Activated CD4-positive, alpha-beta memory T cell treated with anti-CD3 and anti-CD28 coated beads for 36 hours (primary cell): ENCODE measurements around the gene LAMB3. TPM values are rescaled to one million over a fixed set of nuclear protein-coding genes. Genes with fewer than 3 reads are reported as not detected.

Experiments
- CTCF ChIA-PET: fragments of 350-600 bp; sonication (Branson Sonifier 250); formaldehyde crosslinking; loops from one replicate; lab custom pipeline; 2021; ENCODE audit warnings: antibody characterized with exemption, inconsistent platforms; lab: Charles Lee
- POLR2A ChIA-PET: fragments of 350-600 bp; sonication (Branson Sonifier 250); formaldehyde crosslinking; loops from one replicate; lab custom pipeline; 2021; ENCODE audit warnings: antibody characterized with exemption; lab: Charles Lee
- DNase-seq: peaks from one replicate; pipeline ENCODE4 v3.0.0-alpha.2; 2020
- H3K27ac Mint-ChIP-seq: one replicate; pipeline ENCODE4 v1.8.0; 2021; ENCODE audit warnings: mixed read lengths
- H3K27me3 Mint-ChIP-seq: one replicate; pipeline ENCODE4 v1.8.0; 2021; ENCODE audit warnings: mixed read lengths
- H3K36me3 Mint-ChIP-seq: one replicate; pipeline ENCODE4 v1.8.0; 2021; ENCODE audit warnings: mixed read lengths
- H3K4me1 Mint-ChIP-seq: one replicate; pipeline ENCODE4 v1.8.0; 2021; ENCODE audit warnings: low read depth, mixed read lengths
- H3K4me3 Mint-ChIP-seq: one replicate; pipeline ENCODE4 v1.8.0; 2021; ENCODE audit warnings: mild to moderate bottlenecking, mixed read lengths
- H3K9me3 Mint-ChIP-seq: one replicate; pipeline ENCODE4 v1.8.0; 2021; ENCODE audit warnings: mixed read lengths
- intact Hi-C: fragments of 100-400 bp; cut with micrococcal nuclease; formaldehyde crosslinking; loops from one replicate; pipeline ENCODE4 v1.15.1; 2023
- total RNA-seq, 2 experiments: library from RNA; stranded (reverse); gene quantifications; one replicate each; pipeline ENCODE4 v1.2.3, GENCODE V29; 2021

The LAMB3 gene
- total RNA-seq, 2 experiments from 2014 or later, result 14.6 to 14.7 TPM

DNA sequence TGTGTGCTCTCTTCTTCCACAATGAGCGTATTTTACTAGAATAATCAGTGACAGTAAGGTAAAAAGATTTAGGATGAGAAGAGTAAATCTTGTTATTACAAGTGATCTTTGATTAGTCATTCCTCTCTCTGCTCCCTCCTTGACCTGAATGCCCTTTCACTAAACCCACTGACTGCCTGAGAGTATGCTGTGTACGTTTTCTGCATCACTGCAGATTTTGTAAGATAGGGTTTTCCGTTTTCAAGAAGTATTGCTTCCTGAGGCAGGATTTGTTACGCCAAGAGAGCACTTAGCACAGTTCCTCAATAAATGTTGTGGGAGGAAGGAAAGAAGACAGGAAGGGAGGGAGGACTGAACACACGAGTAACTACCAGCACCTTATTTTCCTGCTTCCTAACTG is 7.7 kb upstream of the LAMB3 start:
- H3K36me3 Mint-ChIP-seq, result peaks cover 2% of the 10 kb centered on the region
- no peaks in the 10 kb centered on the region for H3K27me3 Mint-ChIP-seq
- POLR2A ChIA-PET, result no interaction called here
- DNase-seq, result no peak
- no peak overlapping the region for H3K27ac Mint-ChIP-seq
- no peak overlapping the region for H3K4me3 Mint-ChIP-seq
- intact Hi-C loops, result loop anchor here (1.0 kb wide), 1 partner anchor 9 kb away; no protein-coding TSS in a partner anchor
- no peaks in the 10 kb centered on the region for H3K9me3 Mint-ChIP-seq
- peaks cover 23% of the 10 kb centered on the region for H3K4me1 Mint-ChIP-seq
- CTCF ChIA-PET, result interaction anchor here (1.4 to 1.5 kb wide), 2 partner anchors 12 to 89 kb away, joined by 3 to 4 read pairs; no protein-coding TSS in a partner anchor

DNA sequence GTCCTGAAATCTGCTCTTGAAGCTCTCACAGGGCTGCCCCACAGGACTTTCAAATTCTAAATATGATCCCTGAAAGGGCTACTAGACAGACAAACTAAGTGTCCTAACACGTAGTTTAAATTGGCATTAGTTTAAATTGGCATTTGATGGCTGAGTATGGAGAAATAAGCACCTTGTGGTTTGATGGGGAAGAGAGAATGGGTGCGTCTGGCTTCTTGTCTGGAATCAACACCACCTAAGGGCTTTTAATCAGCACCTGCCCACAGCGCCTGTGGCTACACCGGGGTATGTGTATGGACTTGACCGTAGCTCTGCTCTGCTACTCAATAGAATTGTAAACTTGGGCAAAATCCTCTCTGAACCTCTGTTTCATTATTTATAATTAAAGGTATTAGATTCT is 5.7 kb upstream of the LAMB3 start:
- no peaks in the 10 kb centered on the region for H3K9me3 Mint-ChIP-seq
- ChIA-PET POLR2A (interaction anchor here (1.3 kb wide), 1 partner anchor 15 kb away, joined by 4 read pairs; no protein-coding TSS in a partner anchor), CTCF (interaction anchor here (1.1 kb wide), 1 partner anchor 31 kb away, joined by 3 read pairs; no protein-coding TSS in a partner anchor)
- intact Hi-C loops, result no loop called here
- no peaks in the 10 kb centered on the region for H3K36me3 Mint-ChIP-seq
- no peaks in the 10 kb centered on the region for H3K27me3 Mint-ChIP-seq
- no peak for DNase-seq
- no peak overlapping the region for H3K27ac Mint-ChIP-seq
- no peak overlapping the region for H3K4me3 Mint-ChIP-seq
- peaks cover 37% of the 10 kb centered on the region for H3K4me1 Mint-ChIP-seq

DNA sequence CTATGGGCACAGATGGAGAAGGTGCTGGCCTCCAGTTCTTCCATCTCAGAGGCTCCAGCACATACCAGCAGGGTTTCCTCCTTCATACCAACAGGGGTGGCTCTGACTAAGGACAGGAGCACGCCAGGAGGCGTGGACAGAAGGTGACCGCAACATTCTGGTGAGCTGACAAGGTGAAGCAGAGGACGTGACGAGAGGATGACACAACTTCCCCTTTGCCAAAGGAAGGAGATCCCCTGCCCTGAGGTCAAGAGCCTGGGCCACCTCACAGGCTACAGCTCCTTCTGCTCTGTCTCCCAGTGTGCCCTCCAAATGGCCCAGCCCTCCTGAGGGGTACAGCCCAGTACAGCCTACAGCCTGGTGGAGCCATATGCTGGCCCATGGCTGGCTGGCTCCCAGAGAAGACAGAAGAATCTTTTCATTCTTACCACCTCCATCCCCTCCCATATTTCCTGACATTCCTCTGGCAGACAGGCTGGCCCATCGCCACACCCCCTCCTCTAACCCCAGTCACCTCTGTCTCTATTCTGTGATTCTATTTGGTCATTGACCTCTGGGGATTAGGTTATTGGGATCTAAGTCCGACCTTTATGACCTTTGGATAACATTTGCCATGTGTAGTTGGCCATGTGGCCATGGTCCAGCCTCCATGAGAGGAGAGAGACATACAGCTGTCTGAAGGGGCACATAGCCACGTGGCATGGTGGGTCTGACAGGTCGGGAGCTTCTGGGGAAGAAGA is 5.1 kb upstream of the LAMB3 start:
- Mint-ChIP-seq H3K4me3 (no peak overlapping the region), H3K27me3 (no peaks in the 10 kb centered on the region), H3K27ac (no peak overlapping the region), H3K9me3 (no peaks in the 10 kb centered on the region), H3K36me3 (no peaks in the 10 kb centered on the region), H3K4me1 (peaks cover 42% of the 10 kb centered on the region)
- intact Hi-C loops, result no loop called here
- CTCF ChIA-PET, result interaction anchor here (1.1 kb wide), 1 partner anchor 30 kb away, joined by 3 read pairs; no protein-coding TSS in a partner anchor
- DNase-seq, result peak; percentile 35
- POLR2A ChIA-PET, result no interaction called here

DNA sequence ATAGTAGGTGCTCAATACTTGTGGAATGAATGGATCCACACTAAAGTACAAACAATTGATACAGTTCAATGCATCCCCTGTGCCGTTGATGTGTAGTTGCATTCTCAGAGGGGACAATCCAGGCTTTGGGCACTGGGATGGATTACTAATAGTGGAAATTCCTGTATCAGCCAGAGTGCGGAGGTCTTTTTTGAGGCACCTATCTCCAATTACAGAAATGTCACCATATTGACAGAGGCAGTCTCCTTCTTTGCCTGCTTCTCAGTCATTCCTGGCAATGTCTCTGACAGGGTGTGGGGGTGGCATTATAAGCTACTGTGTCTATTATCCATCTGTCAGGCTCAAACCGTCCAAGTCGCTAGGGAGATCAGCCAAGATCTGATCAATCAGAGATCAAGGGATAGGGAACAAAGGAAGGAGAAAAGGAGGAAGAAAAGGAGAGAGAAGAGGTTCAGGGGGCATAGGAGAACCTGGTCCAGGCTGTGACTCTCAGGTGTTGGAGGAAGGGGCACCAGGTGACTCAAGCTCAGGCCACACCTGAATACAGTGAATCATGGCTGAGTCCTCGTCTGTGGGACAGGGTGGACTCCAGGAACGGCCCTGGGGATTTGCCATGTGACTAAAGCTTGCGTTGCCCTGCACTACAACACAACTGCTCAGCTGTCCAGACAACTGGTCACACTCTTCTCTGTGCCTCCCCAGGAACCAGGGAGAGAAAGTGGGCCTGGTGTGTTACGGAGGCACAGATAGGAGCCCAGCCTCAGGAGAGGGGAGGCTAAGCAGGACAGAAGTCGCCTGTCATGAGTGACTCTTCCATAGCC is 3.4 kb upstream of the LAMB3 start:
- no peaks in the 10 kb centered on the region for H3K36me3 Mint-ChIP-seq
- no peaks in the 10 kb centered on the region for H3K9me3 Mint-ChIP-seq
- intact Hi-C loops, result no loop called here
- H3K27ac Mint-ChIP-seq, result no peak overlapping the region
- ChIA-PET CTCF (interaction anchor here (1.0 to 1.6 kb wide), 2 partner anchors 14 to 28 kb away, joined by 3 to 4 read pairs; no protein-coding TSS in a partner anchor), POLR2A (interaction anchor here (0.9 kb wide), 1 partner anchor 19 kb away, joined by 3 read pairs; the partner anchor contains the start of gene G0S2)
- H3K4me3 Mint-ChIP-seq, result no peak overlapping the region
- H3K27me3 Mint-ChIP-seq, result no peaks in the 10 kb centered on the region
- H3K4me1 Mint-ChIP-seq, result peaks cover 52% of the 10 kb centered on the region
- no peak for DNase-seq

DNA sequence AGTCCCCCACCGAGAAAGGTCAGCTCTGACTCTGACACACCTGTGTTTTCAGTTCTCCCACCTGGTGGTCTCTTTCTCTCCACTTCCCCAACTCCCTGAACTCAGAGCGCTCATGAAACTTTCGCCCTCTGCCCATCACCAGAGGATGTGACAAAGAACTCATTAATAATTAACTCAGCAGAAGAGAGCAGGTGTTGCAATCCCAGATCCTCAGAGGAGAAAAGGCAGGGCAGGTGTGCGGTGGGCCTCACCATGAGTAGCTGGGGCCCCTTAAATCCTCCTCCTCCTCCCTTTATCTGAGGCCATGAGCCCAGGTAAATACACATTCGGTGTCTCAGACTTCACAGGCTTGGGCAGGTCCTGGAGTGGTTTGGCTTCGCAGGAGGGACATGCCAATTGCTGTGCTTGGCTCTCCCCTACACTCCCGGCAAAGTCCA is 1.7 kb upstream of the LAMB3 start:
- ChIA-PET POLR2A (interaction anchor here (1.4 kb wide), 1 partner anchor 12 kb away, joined by 3 read pairs; no protein-coding TSS in a partner anchor), CTCF (interaction anchor here (0.7 to 2.8 kb wide), 6 partner anchors 27 to 809 kb away, joined by 3 to 13 read pairs (median 5); no protein-coding TSS in a partner anchor)
- Mint-ChIP-seq H3K9me3 (no peaks in the 10 kb centered on the region), H3K4me1 (peaks cover 57% of the 10 kb centered on the region), H3K27ac (no peak overlapping the region), H3K36me3 (no peaks in the 10 kb centered on the region), H3K27me3 (no peaks in the 10 kb centered on the region), H3K4me3 (no peak overlapping the region)
- no peak for DNase-seq
- intact Hi-C loops, result no loop called here

DNA sequence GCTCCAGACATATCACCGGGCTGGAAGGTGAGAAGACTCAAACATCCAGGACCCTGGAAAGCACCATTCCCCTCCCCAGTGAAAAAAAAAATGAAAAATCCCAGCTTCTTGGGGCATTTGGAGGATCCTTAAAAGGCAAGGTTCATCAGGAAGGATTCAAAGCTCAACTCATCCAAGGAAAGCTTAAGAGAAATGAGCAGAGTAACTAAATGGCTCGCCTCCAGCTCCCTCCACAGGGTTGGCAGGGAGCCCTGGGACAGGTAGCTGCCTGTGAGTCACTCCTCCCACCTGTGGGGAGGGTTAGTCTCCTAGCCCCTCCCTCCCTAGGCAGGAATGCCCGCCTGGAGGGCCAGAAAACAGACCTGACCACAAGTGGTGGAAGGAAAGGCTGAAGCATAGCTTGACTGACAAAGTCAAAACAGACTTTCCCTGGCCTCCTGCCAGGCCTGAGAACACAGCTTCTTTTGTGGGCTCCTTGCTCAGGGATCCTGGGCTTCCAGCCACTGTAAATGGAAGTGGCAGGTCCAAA is 712 bp upstream of the LAMB3 start:
- peaks cover 60% of the 10 kb centered on the region for H3K4me1 Mint-ChIP-seq
- H3K4me3 Mint-ChIP-seq, result no peak overlapping the region
- H3K36me3 Mint-ChIP-seq, result no peaks in the 10 kb centered on the region
- ChIA-PET POLR2A (interaction anchor here (0.9 to 1.5 kb wide), 5 partner anchors 13 to 116 kb away, joined by 3 to 6 read pairs (median 5); no protein-coding TSS in a partner anchor), CTCF (interaction anchor here (0.7 to 2.8 kb wide), 9 partner anchors 23 to 95 kb away, joined by 3 to 13 read pairs (median 6); partner anchors contain the start of gene G0S2)
- intact Hi-C loops, result no loop called here
- H3K27me3 Mint-ChIP-seq, result no peaks in the 10 kb centered on the region
- H3K27ac Mint-ChIP-seq, result no peak overlapping the region
- peak; percentile 85 for DNase-seq
- no peaks in the 10 kb centered on the region for H3K9me3 Mint-ChIP-seq

DNA sequence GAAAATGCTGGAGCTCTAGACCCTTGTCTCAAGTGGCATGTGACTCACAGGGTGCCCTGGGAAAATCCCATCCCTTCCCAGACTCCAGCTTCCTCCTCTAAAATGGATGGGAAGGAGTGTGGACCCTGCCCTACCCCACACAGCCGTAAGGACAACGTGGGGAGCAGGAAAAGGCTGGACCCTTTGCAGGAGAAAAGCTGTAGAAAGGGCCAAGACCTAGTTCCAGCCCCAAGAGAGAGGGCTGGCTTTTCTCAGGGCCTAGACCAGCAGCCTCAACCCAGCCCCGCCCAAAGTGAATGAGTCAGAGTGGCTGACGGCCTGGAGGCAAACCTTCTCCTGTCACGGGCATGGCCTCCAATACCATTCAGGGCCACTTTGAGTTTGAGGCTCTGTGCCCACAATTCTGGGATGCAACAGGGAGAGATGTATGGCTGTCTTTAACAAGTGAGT is 1.1 kb downstream of the LAMB3 start:
- ChIA-PET POLR2A (interaction anchor here (0.5 kb wide), 2 partner anchors 24 to 70 kb away, joined by 3 to 4 read pairs; partner anchors contain the start of gene G0S2), CTCF (interaction anchor here (0.8 to 2.8 kb wide), 2 partner anchors 32 to 42 kb away, joined by 3 to 8 read pairs; no protein-coding TSS in a partner anchor)
- Mint-ChIP-seq H3K9me3 (no peaks in the 10 kb centered on the region), H3K4me1 (peaks cover 57% of the 10 kb centered on the region), H3K4me3 (no peak overlapping the region), H3K36me3 (no peaks in the 10 kb centered on the region), H3K27ac (peak overlapping the region; percentile 59), H3K27me3 (no peaks in the 10 kb centered on the region)
- intact Hi-C loops, result loop anchor here (1.0 to 2.0 kb wide), 6 partner anchors 9 to 117 kb away; no protein-coding TSS in a partner anchor
- DNase-seq, result peak; percentile 90

DNA sequence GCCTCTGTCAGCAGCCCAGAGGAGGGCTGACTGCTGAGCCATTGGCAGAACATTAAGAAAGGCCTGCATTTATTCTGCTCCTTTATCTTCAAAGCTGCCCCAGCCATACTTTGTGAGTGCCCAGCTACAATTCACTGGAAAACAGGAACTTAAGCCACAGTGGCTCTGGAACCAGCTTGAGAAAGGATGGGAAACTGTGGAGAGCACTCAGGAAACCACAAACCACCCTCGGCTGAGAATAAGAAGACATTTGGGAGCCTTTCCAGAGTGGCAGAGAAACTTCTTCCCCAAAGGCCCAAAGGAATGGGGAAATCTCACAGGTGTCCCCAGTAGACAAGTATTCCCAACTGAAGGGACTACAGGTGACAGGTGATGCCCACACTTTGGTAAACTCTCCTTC is 1.8 kb downstream of the LAMB3 start:
- Mint-ChIP-seq H3K4me1 (peaks cover 60% of the 10 kb centered on the region), H3K27ac (peak overlapping the region; percentile 50), H3K9me3 (no peaks in the 10 kb centered on the region), H3K27me3 (no peaks in the 10 kb centered on the region), H3K4me3 (peak overlapping the region; percentile 30), H3K36me3 (no peaks in the 10 kb centered on the region)
- no peak for DNase-seq
- CTCF ChIA-PET, result interaction anchor here (0.8 to 2.4 kb wide), 3 partner anchors 23 to 97 kb away, joined by 3 to 13 read pairs (median 3); no protein-coding TSS in a partner anchor
- POLR2A ChIA-PET, result interaction anchor here (0.5 kb wide), 2 partner anchors 25 to 71 kb away, joined by 3 to 4 read pairs; partner anchors contain the start of gene G0S2
- intact Hi-C loops, result loop anchor here (2.0 kb wide), 2 partner anchors 22 to 96 kb away; no protein-coding TSS in a partner anchor

DNA sequence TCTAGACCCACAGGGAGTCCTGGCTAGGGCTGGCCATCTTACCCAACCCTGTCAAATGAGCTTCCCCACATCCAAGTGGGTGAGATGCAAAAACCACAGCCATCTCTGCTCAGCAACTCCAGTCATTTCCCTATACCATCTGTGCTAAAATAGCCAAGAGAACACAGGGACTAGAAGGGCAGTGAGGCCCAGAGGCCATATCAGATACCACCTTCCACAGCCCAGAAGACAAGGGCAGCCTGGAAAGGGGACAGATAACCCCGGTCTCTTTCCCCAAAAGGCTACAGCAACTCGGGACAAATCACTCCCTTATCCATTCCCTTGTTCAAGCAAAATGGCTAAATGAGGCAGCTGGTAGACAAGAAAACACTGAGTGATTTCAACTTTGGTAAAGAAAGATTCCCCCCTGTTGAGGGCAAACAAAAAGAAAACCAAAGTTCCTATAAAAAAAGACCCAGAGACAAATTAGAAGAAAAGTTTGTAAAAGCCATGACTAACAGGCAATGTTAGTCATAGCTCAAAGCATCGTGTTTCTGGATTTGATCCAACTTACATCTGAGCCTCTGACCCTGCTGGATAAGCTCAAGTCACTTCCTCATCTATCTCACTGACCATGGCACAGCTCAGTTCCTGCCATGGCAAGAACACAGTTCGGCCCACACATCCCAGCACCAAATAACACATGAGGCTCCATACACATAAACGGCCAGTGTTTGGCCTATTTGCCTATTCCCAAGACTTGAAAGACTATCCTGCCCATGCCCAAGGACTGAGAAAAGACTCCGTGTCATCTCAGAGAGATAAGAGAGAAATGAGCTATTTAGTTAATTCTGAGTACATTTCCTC is 3.1 kb downstream of the LAMB3 start:
- POLR2A ChIA-PET, result interaction anchor here (0.9 to 1.0 kb wide), 2 partner anchors 24 to 725 kb away, joined by 3 read pairs; no protein-coding TSS in a partner anchor
- H3K4me1 Mint-ChIP-seq, result peaks cover 57% of the 10 kb centered on the region
- intact Hi-C loops, result no loop called here

DNA sequence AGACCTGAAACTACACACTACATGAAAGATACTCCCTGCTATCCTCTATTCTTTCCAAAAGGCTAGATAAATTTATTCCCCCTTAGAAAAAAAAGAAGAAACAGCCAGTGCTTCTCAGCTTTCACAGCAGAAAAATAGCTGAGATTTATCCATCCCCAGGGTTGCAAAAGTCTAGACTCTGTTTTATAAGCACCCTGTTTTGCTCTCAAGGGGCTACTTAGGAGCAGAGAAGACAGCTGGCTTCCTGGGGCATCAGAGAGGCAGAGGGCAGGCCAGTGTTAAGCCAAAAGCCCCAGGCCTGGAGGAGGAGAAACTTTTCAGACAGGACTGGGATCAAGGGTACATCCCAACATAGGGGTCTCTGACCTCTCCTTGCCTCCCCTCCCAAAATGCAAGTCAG is 3.9 kb downstream of the LAMB3 start:
- Mint-ChIP-seq H3K9me3 (no peaks in the 10 kb centered on the region), H3K27ac (no peak overlapping the region), H3K4me1 (peaks cover 51% of the 10 kb centered on the region), H3K36me3 (no peaks in the 10 kb centered on the region), H3K4me3 (no peak overlapping the region), H3K27me3 (no peaks in the 10 kb centered on the region)
- no peak for DNase-seq
- intact Hi-C loops, result no loop called here
- ChIA-PET CTCF (interaction anchor here (2.4 kb wide), 1 partner anchor 21 kb away, joined by 13 read pairs; no protein-coding TSS in a partner anchor), POLR2A (no interaction called here)

More for the DNA sequence above, 3.1 kb downstream of the LAMB3 start:
- Mint-ChIP-seq H3K9me3 (no peaks in the 10 kb centered on the region), H3K36me3 (no peaks in the 10 kb centered on the region), H3K27ac (peak overlapping the region; percentile 69), H3K4me3 (no peak overlapping the region), H3K27me3 (no peaks in the 10 kb centered on the region)
- CTCF ChIA-PET, result interaction anchor here (0.9 to 2.4 kb wide), 5 partner anchors 22 to 99 kb away, joined by 3 to 13 read pairs (median 3); partner anchors contain the start of gene G0S2
- no peak for DNase-seq
